Measurements from ENCODE around the gene NLGN1. TPM values are rescaled to one million over a fixed set of nuclear protein-coding genes. Genes with fewer than 3 reads are reported as not detected.

Gene NLGN1
- total and polyA plus RNA-seq, 2 of the 8 experiments (the other 6 are each of a cell fraction or from before 2014, with no cell fraction given), result 7.8 to 14.8 TPM

DNA sequence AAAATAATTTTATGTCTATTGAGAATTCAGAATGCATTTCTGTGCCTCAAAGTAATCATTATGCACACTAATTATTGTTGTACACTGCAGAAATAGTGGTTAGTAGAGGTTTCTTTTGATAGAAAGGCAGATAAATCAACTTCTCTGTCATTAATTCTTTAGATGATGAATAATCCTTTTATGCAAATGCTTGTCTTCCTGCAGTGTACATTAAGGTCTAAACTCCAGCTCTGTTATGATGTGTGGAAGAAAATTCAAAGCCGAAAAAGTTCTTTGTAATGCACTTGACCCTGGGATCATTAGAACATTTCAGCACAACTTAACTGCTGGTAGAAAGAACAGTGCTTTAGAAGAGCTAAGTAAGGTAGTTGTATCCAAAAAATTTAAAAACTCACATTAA is 353.0 kb downstream of the NLGN1 start:
- Histone ChIP-seq H2BK5ac (ENCODE audit: low read depth, low read length) (no peak overlapping the region), H3K36me3 (ENCODE audit: control insufficient read depth in 2 of 4, insufficient read depth in 4 of 4, low read length in 3 of 4) (no peaks in the 10 kb centered on the region), H3K23ac (ENCODE audit: insufficient read length) (no peak overlapping the region), H3K79me1 (ENCODE audit: low read depth, low read length) (no peaks in the 10 kb centered on the region), H3K56ac (replicated peaks; ENCODE audit: insufficient read length, low read depth, low read length) (no peak overlapping the region), H4K5ac (ENCODE audit: insufficient read length, low read depth, low read length) (no peak overlapping the region), H3K18ac (ENCODE audit: extremely low read depth, low read length) (no peak overlapping the region), H3K27ac (ENCODE audit: low read depth, low read length) (no peak overlapping the region), H3K4me3 (ENCODE audit: extremely low read depth in 1 of 4, insufficient read depth in 2 of 4, low read depth in 3 of 4, low read length in 4 of 4) (no peak overlapping the region), H3K4me1 (replicated peaks in 1 of 4; ENCODE audit: control insufficient read depth in 3 of 4, insufficient read depth in 4 of 4, low read length in 3 of 4) (peaks cover 0 to 3% (median 0%) of the 10 kb centered on the region in 4 experiments; a peak in 1 of 7 replicates), H3K23me2 (ENCODE audit: low read depth, low read length) (no peaks in the 10 kb centered on the region), H2BK20ac (ENCODE audit: low read length) (no peak overlapping the region), H4K8ac (ENCODE audit: extremely low read depth, insufficient read depth, low read length) (no peak overlapping the region), H3K9ac (replicated peaks in 1 of 4; ENCODE audit: extremely low read depth in 1 of 4, low read depth in 3 of 4, low read length in 3 of 4) (no peak overlapping the region), H3K4me2 (ENCODE audit: insufficient read depth in 1 of 2, low read depth in 2 of 2, low read length in 2 of 2) (no peak overlapping the region), H3K14ac (ENCODE audit: insufficient read length) (no peak overlapping the region), H3K79me2 (ENCODE audit: control insufficient read depth in 1 of 2, insufficient read depth in 2 of 2, low read length in 2 of 2) (no peaks in the 10 kb centered on the region), H2BK120ac (replicated peaks; ENCODE audit: low read depth, low read length) (no peak overlapping the region), H3K4ac (replicated peaks; ENCODE audit: insufficient read length, low read depth, low read length) (no peak overlapping the region), H3K27me3 (replicated peaks in 1 of 4; ENCODE audit: control insufficient read depth in 3 of 4, extremely low read depth in 1 of 4, insufficient read depth in 3 of 4, low read length in 3 of 4) (peaks cover 0 to 1% (median 0%) of the 10 kb centered on the region in 4 experiments; a peak in 1 of 7 replicates), H3K9me3 (ENCODE audit: insufficient read depth in 2 of 2, low read depth in 1 of 2, low read length in 1 of 2) (no peaks in the 10 kb centered on the region), H4K20me1 (replicated peaks in 1 of 2; ENCODE audit: control insufficient read depth in 1 of 2, insufficient read depth in 2 of 2, low read length in 2 of 2) (no peaks in the 10 kb centered on the region), H2BK15ac (ENCODE audit: low read length) (no peak overlapping the region), H4K91ac (replicated peaks; ENCODE audit: insufficient read length, low read length) (no peak overlapping the region), H2AFZ (ENCODE audit: low read length) (no peak overlapping the region), H2AK5ac (ENCODE audit: low read depth, low read length) (no peak overlapping the region), H2BK12ac (ENCODE audit: low read depth, low read length) (no peak overlapping the region)
- 88% methylated on average over 1 of the region's 1 CpG; no CpG with 5 or more reads in 1 of the 2 experiments for WGBS, 2 experiments (ENCODE audit: extremely low coverage in 1 of 2, insufficient coverage in 1 of 2, insufficient read length in 1 of 2, insufficient replicate concordance in 2 of 2, low coverage in 1 of 2, low lambda C conversion rate in 2 of 2, missing lambda C conversion rate in 1 of 2)
- no peak for DNase-seq (ENCODE audit: low read depth in 1 of 2, low spot score in 2 of 2)
- ChIA-PET CTCF (ENCODE audit: partially characterized antibody) (interaction anchor here (1.2 to 1.8 kb wide), 2 partner anchors 69 to 252 kb away, joined by 4 read pairs; no protein-coding TSS in a partner anchor), POLR2A (ENCODE audit: partially characterized antibody) (no interaction called here)
- FAIRE-seq, result no peak
- TF ChIP-seq CHD2 (IDR thresholded peaks at IDR 0.05; ENCODE audit: low read length) (no peak), TAF7 (optimal IDR thresholded peaks at IDR 0.05; ENCODE audit: borderline replicate concordance, low read depth, low read length) (no peak), RXRA (IDR thresholded peaks at IDR 0.05; ENCODE audit: insufficient read depth, low read depth, low read length) (no peak), POLR2AphosphoS5 (IDR thresholded peaks at IDR 0.05; ENCODE audit: low read depth, low read length) (no peak), SP4 (IDR thresholded peaks at IDR 0.05; ENCODE audit: low read length) (no peak), KDM1A (IDR thresholded peaks at IDR 0.05; ENCODE audit: borderline replicate concordance, low read length) (no peak), SUZ12 (IDR thresholded peaks at IDR 0.05; ENCODE audit: low read length) (no peak), POU5F1 (IDR thresholded peaks at IDR 0.05; ENCODE audit: low read depth, low read length) (no peak), POLR2A (IDR thresholded peaks at IDR 0.05; ENCODE audit: control extremely low read depth in 1 of 2, low read depth in 2 of 2, low read length in 2 of 2) (no peak), SRF (IDR thresholded peaks at IDR 0.05; ENCODE audit: low read depth, low read length) (no peak), EP300 (IDR thresholded peaks at IDR 0.05; ENCODE audit: borderline replicate concordance in 1 of 2, low read depth in 2 of 2, low read length in 2 of 2) (no peak), KDM4A (IDR thresholded peaks at IDR 0.05; ENCODE audit: low read depth, low read length, severe bottlenecking) (no peak)
- TF ChIP-seq, protein P1, sequence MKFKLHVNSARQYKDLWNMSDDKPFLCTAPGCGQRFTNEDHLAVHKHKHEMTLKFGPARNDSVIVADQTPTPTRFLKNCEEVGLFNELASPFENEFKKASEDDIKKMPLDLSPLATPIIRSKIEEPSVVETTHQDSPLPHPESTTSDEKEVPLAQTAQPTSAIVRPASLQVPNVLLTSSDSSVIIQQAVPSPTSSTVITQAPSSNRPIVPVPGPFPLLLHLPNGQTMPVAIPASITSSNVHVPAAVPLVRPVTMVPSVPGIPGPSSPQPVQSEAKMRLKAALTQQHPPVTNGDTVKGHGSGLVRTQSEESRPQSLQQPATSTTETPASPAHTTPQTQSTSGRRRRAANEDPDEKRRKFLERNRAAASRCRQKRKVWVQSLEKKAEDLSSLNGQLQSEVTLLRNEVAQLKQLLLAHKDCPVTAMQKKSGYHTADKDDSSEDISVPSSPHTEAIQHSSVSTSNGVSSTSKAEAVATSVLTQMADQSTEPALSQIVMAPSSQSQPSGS (IDR thresholded peaks at IDR 0.05; ENCODE audit: low read length), result no peak
